Activated CD8-positive, alpha-beta memory T cell treated with anti-CD3 and anti-CD28 coated beads, Interleukin-2, amount 10 ng/mL, durations not matched to agents 7 days and 5 days (primary cell): ENCODE results near the gene TXNDC12. TPM values are rescaled to one million over a fixed set of nuclear protein-coding genes. Genes with fewer than 3 reads are reported as not detected.
A peak's percentile ranks its signal among the peaks of the same experiment; 100 is the strongest.
"Not testable (repeated sequence)": the region's sequence is repeated elsewhere in the genome, so short reads cannot be mapped to it uniquely, and the experiment has no call there.

ENCODE experiments used
- ATAC-seq: fragments of 150-1000 bp; cut with Tn5 transposase; one replicate; pipeline ENCODE4 v1.10.0; 2021; ENCODE audit warnings: moderate library complexity
- CTCF ChIA-PET: fragments of 350-600 bp; sonication (Branson Sonifier 250); formaldehyde crosslinking; loops from one replicate; lab custom pipeline; 2021; ENCODE audit warnings: antibody characterized with exemption; lab: Charles Lee
- DNase-seq: peaks from one replicate; pipeline ENCODE4 v3.0.0-alpha.2; 2020
- H3K27ac Mint-ChIP-seq: one replicate; pipeline ENCODE4 v1.8.0; 2021; ENCODE audit warnings: mild to moderate bottlenecking, mixed read lengths
- H3K27me3 Mint-ChIP-seq: one replicate; pipeline ENCODE4 v1.8.0; 2021; ENCODE audit warnings: mixed read lengths
- H3K36me3 Mint-ChIP-seq: one replicate; pipeline ENCODE4 v1.8.0; 2021; ENCODE audit warnings: mild to moderate bottlenecking, mixed read lengths
- H3K4me1 Mint-ChIP-seq: one replicate; pipeline ENCODE4 v1.8.0; 2021; ENCODE audit warnings: mixed read lengths
- H3K4me3 Mint-ChIP-seq: one replicate; pipeline ENCODE4 v1.8.0; 2021; ENCODE audit warnings: mild to moderate bottlenecking, moderate library complexity, mixed read lengths
- H3K9me3 Mint-ChIP-seq: one replicate; pipeline ENCODE4 v1.8.0; 2022; ENCODE audit warnings: low read depth, mixed read lengths
- total RNA-seq, 2 experiments: library from RNA; stranded (reverse); gene quantifications; one replicate each; pipeline ENCODE4 v1.2.3, GENCODE V29; 2021

TXNDC12 gene
- total RNA-seq: 10 to 100 TPM; 37.5 to 42.6 TPM

DNA sequence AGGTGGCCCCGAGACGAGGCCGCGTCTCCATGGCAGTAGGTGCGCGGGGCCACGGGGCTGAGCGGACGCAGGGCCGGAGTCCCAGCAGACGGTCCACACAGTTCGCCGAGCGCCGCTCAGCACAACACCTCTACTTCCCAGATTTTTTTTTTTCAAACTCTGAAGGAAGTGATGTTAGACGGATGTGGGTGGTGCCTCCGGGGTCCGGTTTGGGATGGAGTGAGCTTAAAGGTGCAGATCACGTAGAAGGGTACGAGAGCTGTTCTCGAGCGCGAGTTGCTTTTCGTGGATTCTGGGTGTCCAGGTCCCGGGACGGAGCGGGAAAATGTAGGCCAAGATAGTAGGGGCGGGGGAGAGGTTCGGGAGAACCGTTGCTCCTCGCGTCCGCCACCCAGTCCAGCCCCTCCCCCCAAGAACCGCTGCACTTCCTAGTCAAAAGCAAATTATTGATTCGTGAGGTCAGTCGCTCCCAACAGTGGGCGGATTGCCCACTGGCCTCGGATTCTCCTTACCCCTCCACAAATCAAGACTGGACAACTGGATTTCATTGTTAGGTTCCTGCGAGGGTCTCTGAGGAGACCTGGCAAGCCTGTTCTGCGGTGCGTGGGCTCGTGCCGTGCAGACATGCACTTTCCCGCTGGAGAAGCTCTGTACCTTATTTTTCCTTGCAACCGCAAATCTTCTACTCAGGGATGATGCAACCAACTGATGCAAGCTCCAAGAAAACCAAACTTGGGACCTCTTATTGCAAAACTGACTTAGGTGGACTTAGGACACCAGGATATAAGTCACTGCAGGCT is at the start of gene TXNDC12:
Gene TXNDC12, minus strand, starts transcription at position 126 of the 800 bp plus-strand sequence. Its CDS starts 95 bp downstream, at position 31.
- peaks cover 48% of the 10 kb centered on the region for H3K4me1 Mint-ChIP-seq
- no peaks in the 10 kb centered on the region for H3K27me3 Mint-ChIP-seq
- DNase-seq: peak; percentile 82
- CTCF ChIA-PET: no interaction called here
- peaks cover 23% of the 10 kb centered on the region for H3K36me3 Mint-ChIP-seq
- ATAC-seq: peak; percentile 48
- H3K4me3 Mint-ChIP-seq: peak within 1 kb of the TSS; percentile 98
- no peaks in the 10 kb centered on the region for H3K9me3 Mint-ChIP-seq
- H3K27ac Mint-ChIP-seq: peak within 1 kb of the TSS; percentile 97

DNA sequence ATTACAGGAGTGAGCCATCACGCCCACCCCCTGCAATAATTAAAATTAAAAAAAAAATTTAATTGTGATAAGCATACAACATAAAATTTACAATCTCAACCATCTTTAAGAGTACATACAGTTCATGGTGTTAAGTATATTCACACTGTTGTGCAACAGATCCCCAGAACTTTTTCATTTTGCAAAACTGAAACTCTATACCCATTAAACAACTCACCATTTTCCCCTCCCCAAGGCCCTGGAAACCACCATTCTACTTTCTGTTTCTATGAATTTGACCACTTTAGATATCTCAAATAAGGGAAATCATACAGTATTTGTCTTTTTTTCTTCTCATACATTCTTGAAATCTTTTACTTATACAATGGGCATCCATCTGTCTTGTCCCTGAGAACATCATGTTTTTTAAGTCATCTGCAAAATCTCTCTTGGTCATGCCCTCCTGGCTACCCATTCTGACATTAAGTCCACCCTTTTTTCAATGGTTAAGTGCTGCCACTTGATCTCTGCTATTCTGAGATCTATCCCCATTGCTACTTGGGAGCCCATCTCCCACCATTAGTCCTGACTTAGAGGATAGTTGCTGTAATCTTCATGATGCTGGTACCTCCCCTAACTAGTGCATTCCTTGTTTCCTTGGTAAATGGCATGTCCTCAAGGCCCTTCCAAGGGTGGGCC is 47.5 kb upstream of the TXNDC12 start:
- ATAC-seq (peak; percentile 27), DNase-seq (peak; percentile 22)
- H3K36me3 Mint-ChIP-seq: no peaks in the 10 kb centered on the region
- H3K27ac Mint-ChIP-seq: no peak overlapping the region
- CTCF ChIA-PET: no interaction called here
- no peak overlapping the region for H3K4me3 Mint-ChIP-seq
- peaks cover 9% of the 10 kb centered on the region for H3K27me3 Mint-ChIP-seq
- no peaks in the 10 kb centered on the region for H3K9me3 Mint-ChIP-seq
- H3K4me1 Mint-ChIP-seq: peaks cover 12% of the 10 kb centered on the region

GRCh38 chr1:52098139-52098871 is 43.3 kb upstream of the TXNDC12 start:
- DNase-seq: peak; percentile 11
- CTCF ChIA-PET: no interaction called here
- ATAC-seq: no peak
- Mint-ChIP-seq H3K4me1 (peaks cover 14% of the 10 kb centered on the region), H3K9me3 (no peaks in the 10 kb centered on the region), H3K27ac (no peak overlapping the region), H3K4me3 (no peak overlapping the region), H3K27me3 (peaks cover 12% of the 10 kb centered on the region), H3K36me3 (no peaks in the 10 kb centered on the region)

DNA sequence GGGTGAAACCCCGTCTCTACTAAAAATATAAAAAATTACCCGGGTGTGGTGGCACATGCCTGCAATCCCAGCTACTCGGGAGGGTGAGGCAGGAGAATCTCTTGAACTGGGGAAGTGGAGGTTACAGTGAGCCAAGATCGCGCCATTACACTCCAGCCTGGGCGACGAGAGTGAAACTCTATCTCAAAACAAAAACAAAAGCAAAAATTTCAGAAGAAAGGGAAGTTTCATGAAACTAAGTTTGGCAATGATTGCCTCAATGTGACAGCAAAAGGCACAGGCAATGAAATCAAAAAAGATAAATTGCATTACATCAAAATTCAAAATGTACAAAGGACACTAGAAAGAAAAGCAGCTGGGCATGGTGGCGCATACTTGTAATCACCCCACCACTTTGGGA is 41.2 kb upstream of the TXNDC12 start:
- CTCF ChIA-PET: interaction anchor here (0.7 kb wide), 1 partner anchor 38 kb away, joined by 3 read pairs; no protein-coding TSS in a partner anchor
- Mint-ChIP-seq H3K27me3 (peaks cover 11% of the 10 kb centered on the region), H3K36me3 (peaks cover 5% of the 10 kb centered on the region), H3K4me1 (peaks cover 3% of the 10 kb centered on the region), H3K9me3 (no peaks in the 10 kb centered on the region), H3K4me3 (peak overlapping the region; percentile 27), H3K27ac (no peak overlapping the region)
- DNase-seq (peak; percentile 21), ATAC-seq (no peak)

GRCh38 chr1:52094300-52094699 is 39.3 kb upstream of the TXNDC12 start:
- CTCF ChIA-PET, H3K4me3 Mint-ChIP-seq, ATAC-seq, H3K4me1 Mint-ChIP-seq, H3K9me3 Mint-ChIP-seq, H3K27me3 Mint-ChIP-seq, H3K27ac Mint-ChIP-seq: not testable (repeated sequence)
- peak; percentile 11 for DNase-seq
- peaks cover 15% of the 10 kb centered on the region for H3K36me3 Mint-ChIP-seq

GRCh38 chr1:52087892-52088291 is 32.9 kb upstream of the TXNDC12 start:
- ATAC-seq, H3K27me3 Mint-ChIP-seq, H3K4me1 Mint-ChIP-seq, H3K4me3 Mint-ChIP-seq, DNase-seq, H3K9me3 Mint-ChIP-seq, H3K27ac Mint-ChIP-seq, CTCF ChIA-PET: not testable (repeated sequence)
- peaks cover 30% of the 10 kb centered on the region for H3K36me3 Mint-ChIP-seq

DNA sequence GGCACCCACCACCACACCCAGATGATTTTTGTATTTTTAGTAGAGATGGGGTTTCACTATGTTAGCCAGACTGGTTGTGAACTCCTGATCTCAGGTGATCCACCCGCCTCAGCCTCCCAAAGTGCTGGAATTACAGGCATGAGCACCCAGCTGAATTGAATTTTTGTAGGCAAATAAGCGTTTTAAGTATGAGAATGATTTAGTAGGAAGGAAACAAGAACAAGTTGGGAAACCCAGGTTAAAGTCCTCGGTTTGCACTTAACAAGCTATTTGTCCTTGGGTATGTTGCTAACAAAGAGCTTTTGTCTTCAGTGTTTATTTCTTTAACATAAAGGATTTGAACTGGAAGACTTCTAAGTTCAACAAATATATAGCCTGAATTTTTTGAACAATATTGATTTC is 25.0 kb upstream of the TXNDC12 start:
- DNase-seq (no peak), ATAC-seq (no peak)
- Mint-ChIP-seq H3K9me3 (no peaks in the 10 kb centered on the region), H3K4me1 (no peaks in the 10 kb centered on the region), H3K4me3 (no peak overlapping the region), H3K27me3 (no peaks in the 10 kb centered on the region), H3K36me3 (peaks cover 14% of the 10 kb centered on the region), H3K27ac (no peak overlapping the region)
- CTCF ChIA-PET: interaction anchor here (0.6 to 0.7 kb wide), 3 partner anchors 79 to 720 kb away, joined by 3 to 4 read pairs (median 3); no protein-coding TSS in a partner anchor

DNA sequence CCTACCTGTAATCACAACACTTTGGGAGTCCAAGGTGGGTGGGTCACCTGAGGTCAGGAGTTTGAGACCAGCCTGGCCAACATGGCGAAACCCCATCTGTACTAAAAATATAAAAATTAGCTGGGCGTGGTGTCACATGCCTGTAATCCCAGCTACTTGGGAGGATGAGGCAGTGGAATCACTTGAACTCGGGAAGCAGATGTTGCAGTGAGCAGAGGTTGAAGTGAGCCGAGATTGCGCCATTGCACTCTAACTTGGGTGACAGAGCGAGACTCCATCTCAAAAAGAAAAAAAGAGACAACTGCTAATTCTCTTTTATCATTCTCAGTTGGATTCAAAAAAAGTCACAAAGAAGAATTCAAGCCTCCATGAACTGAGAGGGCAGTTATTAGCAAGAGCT is 22.3 kb upstream of the TXNDC12 start:
- ATAC-seq, DNase-seq, H3K27me3 Mint-ChIP-seq, H3K4me3 Mint-ChIP-seq, H3K27ac Mint-ChIP-seq, H3K4me1 Mint-ChIP-seq, H3K9me3 Mint-ChIP-seq: not testable (repeated sequence)
- H3K36me3 Mint-ChIP-seq: peaks cover 19% of the 10 kb centered on the region
- CTCF ChIA-PET: interaction anchor here (1.9 kb wide), 1 partner anchor 13 kb away, joined by 4 read pairs; no protein-coding TSS in a partner anchor

GRCh38 chr1:52072291-52072690 is 17.3 kb upstream of the TXNDC12 start:
- ATAC-seq (no peak), DNase-seq (no peak)
- H3K36me3 Mint-ChIP-seq: peaks cover 18% of the 10 kb centered on the region
- CTCF ChIA-PET: interaction anchor here (1.1 to 1.2 kb wide), 2 partner anchors 15 to 39 kb away, joined by 4 to 6 read pairs; no protein-coding TSS in a partner anchor
- no peak overlapping the region for H3K4me3 Mint-ChIP-seq
- H3K27me3 Mint-ChIP-seq: no peaks in the 10 kb centered on the region
- H3K4me1 Mint-ChIP-seq: peaks cover 7% of the 10 kb centered on the region
- H3K9me3 Mint-ChIP-seq: no peaks in the 10 kb centered on the region
- H3K27ac Mint-ChIP-seq: no peak overlapping the region

DNA sequence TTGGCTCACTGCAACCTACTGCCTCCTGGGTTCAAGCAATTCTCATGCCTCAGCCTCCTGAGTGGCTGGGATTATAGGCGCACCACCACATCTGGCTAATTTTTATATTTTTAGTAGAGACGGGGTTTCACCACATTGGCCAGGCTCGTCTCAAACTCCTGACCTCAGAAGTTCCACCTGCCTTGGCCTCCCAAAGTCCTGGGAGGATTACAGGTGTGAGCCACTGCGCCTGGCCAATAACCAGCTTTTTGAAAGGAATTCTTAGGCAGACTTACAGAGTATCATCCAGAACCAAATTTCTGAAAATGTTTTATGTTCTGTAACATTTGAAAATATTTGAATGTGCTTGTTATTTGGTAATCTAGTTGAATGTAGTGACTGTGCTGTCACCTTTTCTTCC is 15.7 kb upstream of the TXNDC12 start:
- Mint-ChIP-seq H3K4me3 (no peak overlapping the region), H3K27ac (no peak overlapping the region), H3K27me3 (no peaks in the 10 kb centered on the region), H3K4me1 (peaks cover 7% of the 10 kb centered on the region), H3K36me3 (peaks cover 18% of the 10 kb centered on the region), H3K9me3 (no peaks in the 10 kb centered on the region)
- ATAC-seq (no peak), DNase-seq (no peak)
- CTCF ChIA-PET: interaction anchor here (0.9 to 1.0 kb wide), 2 partner anchors 14 to 71 kb away, joined by 3 read pairs; partner anchors contain the start of gene ZFYVE9

GRCh38 chr1:52063192-52063591 is 8.2 kb upstream of the TXNDC12 start:
- DNase-seq (no peak), ATAC-seq (no peak)
- H3K4me3 Mint-ChIP-seq: no peak overlapping the region
- no peaks in the 10 kb centered on the region for H3K27me3 Mint-ChIP-seq
- CTCF ChIA-PET: no interaction called here
- peaks cover 19% of the 10 kb centered on the region for H3K4me1 Mint-ChIP-seq
- no peak overlapping the region for H3K27ac Mint-ChIP-seq
- no peaks in the 10 kb centered on the region for H3K9me3 Mint-ChIP-seq
- H3K36me3 Mint-ChIP-seq: peaks cover 35% of the 10 kb centered on the region

DNA sequence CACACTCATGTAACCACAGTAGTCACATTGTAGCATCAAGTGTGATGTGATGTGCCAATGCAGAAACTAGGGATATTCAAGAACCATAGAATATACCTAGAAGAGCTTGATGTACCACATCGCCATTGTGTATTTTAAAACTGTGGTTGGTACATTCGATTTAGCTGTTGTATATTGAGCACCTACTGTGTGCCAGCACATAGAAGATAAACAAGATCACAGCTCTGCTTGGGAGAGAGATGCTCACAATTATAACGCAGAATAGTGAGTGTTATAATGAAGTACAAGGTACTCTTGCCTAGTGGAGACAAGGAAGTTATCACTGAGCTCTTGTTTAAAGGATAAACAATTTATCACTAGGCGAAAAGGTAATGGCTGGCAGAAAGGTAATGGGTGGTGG is 5.8 kb upstream of the TXNDC12 start:
- Mint-ChIP-seq H3K36me3 (peaks cover 34% of the 10 kb centered on the region), H3K27ac (no peak overlapping the region), H3K9me3 (no peaks in the 10 kb centered on the region), H3K4me3 (no peak overlapping the region), H3K4me1 (peaks cover 32% of the 10 kb centered on the region), H3K27me3 (no peaks in the 10 kb centered on the region)
- ATAC-seq (no peak), DNase-seq (no peak)
- CTCF ChIA-PET: no interaction called here

DNA sequence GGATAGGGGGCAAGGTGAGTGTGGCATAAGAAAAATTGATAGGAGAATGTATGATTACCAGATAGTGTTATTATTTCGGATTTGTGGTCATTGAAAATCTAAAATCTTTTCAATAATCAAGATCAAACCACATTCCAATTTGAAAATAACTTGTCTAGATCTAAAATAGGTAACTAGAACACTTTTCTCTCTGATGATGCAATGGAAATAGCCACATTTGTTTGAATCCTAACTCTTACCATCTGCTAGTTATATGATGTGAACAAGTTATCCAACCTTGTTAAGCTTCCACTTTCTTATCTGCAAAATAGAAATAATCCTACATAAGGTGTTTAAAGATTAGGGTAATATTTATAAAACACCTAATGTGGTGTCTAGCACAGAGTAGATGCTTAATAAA is 4.9 kb upstream of the TXNDC12 start:
- Mint-ChIP-seq H3K27me3 (no peaks in the 10 kb centered on the region), H3K9me3 (no peaks in the 10 kb centered on the region), H3K27ac (no peak overlapping the region)

More for the DNA sequence above, 4.9 kb upstream of the TXNDC12 start:
- CTCF ChIA-PET: no interaction called here
- no peak for ATAC-seq
- Mint-ChIP-seq H3K4me1 (peaks cover 32% of the 10 kb centered on the region), H3K4me3 (no peak overlapping the region), H3K36me3 (peaks cover 35% of the 10 kb centered on the region)
- no peak for DNase-seq
